Astrocyte of the cerebellum (primary cell): Measurements from ENCODE around the gene ARHGAP11A.
"Not testable (repeated sequence)": the region's sequence is repeated elsewhere in the genome, so short reads cannot be mapped to it uniquely, and the experiment has no call there.

Experiments
- DNase-seq: peaks from one replicate; pipeline ENCODE4 v3.0.0-alpha.2; 2011; ENCODE audit warnings: low read depth
- H3K4me3 ChIP-seq: 2 replicates; pipeline ENCODE4 v1.5.1; 2011; ENCODE audit warnings: mild to moderate bottlenecking, low read depth, low read length, moderate library complexity
- CTCF ChIP-seq: IDR thresholded peaks from 2 replicates; pipeline ENCODE4 v1.5.1; 2012; ENCODE audit warnings: low read length, low read depth, moderate library complexity, mild to moderate bottlenecking; ENCODE audit errors: missing control alignments
- in situ Hi-C: cut with HindIII; loops from 2 replicates; pipeline ENCODE4 v1.10.0; 2017; ENCODE audit warnings: low sequenced_read_pairs

Gene ARHGAP11A

GRCh38 chr15:32615051-32615870 lies at the start of gene ARHGAP11A:
ARHGAP11A (plus strand) TSS chr15:32615504; CDS start chr15:32616212, 708 bp downstream.
- peak; percentile 89 for DNase-seq
- in situ Hi-C loops = not testable (repeated sequence)
- H3K4me3 ChIP-seq = peak within 1 kb of the TSS; percentile 60

- in situ Hi-C loops, H3K4me3 ChIP-seq, DNase-seq: not testable (repeated sequence)
Observed at GRCh38 chr15:32568988-32569387, 46.3 kb upstream of the ARHGAP11A start.

- H3K4me3 ChIP-seq, DNase-seq, in situ Hi-C loops: not testable (repeated sequence)
Observed at GRCh38 chr15:32578482-32578881, 36.8 kb upstream of the ARHGAP11A start.

GRCh38 chr15:32585844-32586243 lies 29.5 kb upstream of the ARHGAP11A start:
- DNase-seq, in situ Hi-C loops, H3K4me3 ChIP-seq: not testable (repeated sequence)

GRCh38 chr15:32593151-32593550 lies 22.2 kb upstream of the ARHGAP11A start, which contains the start of gene GOLGA8N:
GOLGA8N (plus strand) TSS chr15:32593456.
- in situ Hi-C loops, DNase-seq, H3K4me3 ChIP-seq: not testable (repeated sequence)

GRCh38 chr15:32609518-32609917 lies 5.8 kb upstream of the ARHGAP11A start:
- H3K4me3 ChIP-seq, DNase-seq, in situ Hi-C loops: not testable (repeated sequence)

- DNase-seq = peak; percentile 13
- H3K4me3 ChIP-seq, in situ Hi-C loops: not testable (repeated sequence)
Observed at GRCh38 chr15:32610719-32611118, 4.6 kb upstream of the ARHGAP11A start.

GRCh38 chr15:32614712-32615050 lies 623 bp upstream of the ARHGAP11A start:
- DNase-seq = peak; percentile 1
- H3K4me3 ChIP-seq = peak overlapping the region; percentile 60
- in situ Hi-C loops = not testable (repeated sequence)

- peak overlapping the region; percentile 60 for H3K4me3 ChIP-seq
- DNase-seq, in situ Hi-C loops: not testable (repeated sequence)
Observed at GRCh38 chr15:32615871-32616426, 645 bp downstream of the ARHGAP11A start.

GRCh38 chr15:32636410-32636809 lies 21.1 kb downstream of the ARHGAP11A start:
- H3K4me3 ChIP-seq = no peak overlapping the region
- in situ Hi-C loops = no loop called here
- peak; percentile 8 for DNase-seq
- no peak for TF ChIP-seq CTCF

GRCh38 chr15:32636908-32637567 lies 21.7 kb downstream of the ARHGAP11A start:
- H3K4me3 ChIP-seq = no peak overlapping the region
- TF ChIP-seq CTCF = no peak
- DNase-seq = no peak
- in situ Hi-C loops = no loop called here
